A549 treated with Mapracorat at 1 μM for 4 hours (cell line): ENCODE measurements around the gene DGCR6. TPM values are rescaled to one million over a fixed set of nuclear protein-coding genes. Genes with fewer than 3 reads are reported as not detected.

Experiments
- total RNA-seq: library from RNA; stranded (reverse); fragments of 200-300 nt; extraction: Qiagen RNA extraction; gene quantifications from 5 replicates; pipeline ENCODE4 v1.2.3, GENCODE V29; 2022

The DGCR6 gene
- total RNA-seq = 1.5 to 2.4 TPM (median 1.9 TPM) in 5 replicates

GRCh38 chr22:18905540-18906409 is at the start of gene DGCR6:
Gene DGCR6 (plus strand): TSS chr22:18906320. CDS start chr22:18906375, 55 bp downstream.

GRCh38 chr22:18935889-18936529 is 29.9 kb downstream of the DGCR6 start, which contains the start of gene PRODH:
Gene PRODH (minus strand): TSS chr22:18936293. CDS start chr22:18936287, 6 bp downstream.

Other genes starting within 250 kb of the DGCR6 start
- 0.77 to 1.4 TPM (median 1.3 TPM) in 5 replicates for gene PRODH, start 30.0 kb downstream of the DGCR6 start, total RNA-seq
- gene DGCR2, start 216.1 kb downstream of the DGCR6 start, total RNA-seq = 17.4 to 23.8 TPM (median 22.0 TPM) in 5 replicates
- not detected in 5 replicates for gene TSSK2, start 225.0 kb downstream of the DGCR6 start, total RNA-seq
- gene ESS2, start 238.3 kb downstream of the DGCR6 start, total RNA-seq = 9.8 to 13.4 TPM (median 12.9 TPM) in 5 replicates
- gene GSC2, start 244.0 kb downstream of the DGCR6 start, total RNA-seq = 0.13 to 0.21 TPM (median 0.17 TPM) in 3 of 5 replicates, not detected in the others